ENCODE results near the gene ZNF57. TPM values are rescaled to one million over a fixed set of nuclear protein-coding genes. Genes with fewer than 3 reads are reported as not detected.

The ZNF57 gene
- total and polyA plus RNA-seq, 9 of the 15 experiments (the other 6 are each of a cell fraction or from before 2014, with no cell fraction given), result 3.9 to 13.5 (median 7.8) TPM

DNA sequence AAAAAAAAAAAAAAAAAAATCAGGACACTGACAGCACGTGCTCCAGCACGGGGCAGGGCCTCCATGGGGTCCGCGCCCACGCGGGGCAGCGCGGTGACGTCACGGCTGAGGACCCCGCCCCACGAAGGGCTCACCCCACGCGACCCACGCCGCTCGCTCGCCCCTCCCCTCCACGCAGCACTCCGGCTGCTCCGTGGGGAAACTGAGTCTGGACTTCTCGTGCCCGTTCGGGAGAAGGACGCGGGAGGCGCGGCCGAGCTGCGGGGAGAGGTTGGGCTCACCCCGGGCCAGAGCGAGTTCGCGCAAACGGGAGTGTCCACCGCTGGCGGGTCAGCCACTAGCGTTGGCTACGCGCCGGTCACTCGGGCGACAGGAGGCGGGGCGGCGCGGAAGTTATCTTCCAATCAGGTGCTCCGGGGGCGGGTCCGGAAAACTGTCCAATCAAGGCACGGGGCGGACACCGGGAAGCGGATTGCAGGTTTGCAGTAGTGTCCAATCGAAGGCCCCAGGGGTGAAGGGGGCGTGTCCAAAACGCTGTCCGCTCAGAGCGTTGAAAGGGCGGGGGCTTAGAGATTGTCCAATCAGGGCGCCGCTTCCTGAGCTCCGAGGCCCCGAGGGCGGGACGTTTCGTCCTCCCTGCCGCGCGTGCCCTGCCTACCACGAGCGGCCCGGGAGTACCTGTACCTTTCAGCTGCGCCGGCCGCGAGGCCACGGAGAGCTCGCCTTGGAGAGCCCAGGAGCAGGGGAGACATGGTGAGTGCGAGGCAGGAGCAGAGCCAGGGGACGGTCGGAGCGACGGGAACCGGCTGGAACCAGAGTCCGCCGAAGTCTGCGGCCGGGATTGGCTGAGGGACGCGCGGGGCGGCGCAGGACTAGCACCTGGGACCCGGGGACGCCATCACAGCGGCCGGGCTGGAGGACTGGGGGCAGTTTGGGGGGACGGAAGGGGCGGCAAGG lies at the start of gene ZNF57 (continued):
- TF ChIP-seq ZNF561 (CRISPR knock-in tag; conservative IDR thresholded peaks at IDR 0.05) (no peak), RUNX1 (IDR thresholded peaks at IDR 0.05; ENCODE audit: low read depth) (no peak), SMAD3 (CRISPR knock-in tag; conservative IDR thresholded peaks at IDR 0.05) (no peak), ZNF3 (CRISPR knock-in tag; IDR thresholded peaks at IDR 0.05) (no peak), SNIP1 (IDR thresholded peaks at IDR 0.05; ENCODE audit: low read depth) (no peak), TAL1 (IDR thresholded peaks at IDR 0.05) (no peak), RNF2 (IDR thresholded peaks at IDR 0.05) (no peak), BDP1 (IDR thresholded peaks at IDR 0.05; ENCODE audit: insufficient read depth, insufficient read length) (no peak), HDAC1 (IDR thresholded peaks at IDR 0.05) (peak in 1 of 2 experiments; percentile 84; a peak in 2 of 4 replicates), NONO (IDR thresholded peaks at IDR 0.05; ENCODE audit: low read depth in 2 of 2, low read length in 1 of 2) (peak in 1 of 2 experiments; percentile 41; a peak in 1 of 4 replicates), RBM39 (optimal IDR thresholded peaks at IDR 0.05; ENCODE audit: low read depth, low read length) (no peak), ZNF764 (CRISPR knock-in tag; IDR thresholded peaks at IDR 0.05; ENCODE audit: low read depth) (no peak), MYC (IDR thresholded peaks at IDR 0.05; ENCODE audit: low read depth, low read length) (peak; percentile 85), MYC (CRISPR knock-in tag; IDR thresholded peaks at IDR 0.05; ENCODE audit: borderline replicate concordance, low read depth) (no peak), CBFB (CRISPR knock-in tag; IDR thresholded peaks at IDR 0.05) (no peak), RAD21 (CRISPR knock-in tag; conservative IDR thresholded peaks at IDR 0.05 in 1 of 2, IDR thresholded peaks at IDR 0.05 in 1 of 2) (no peak), CHCHD3 (CRISPR knock-in tag; IDR thresholded peaks at IDR 0.05) (no peak)
- TF ChIP-seq, protein P1, sequence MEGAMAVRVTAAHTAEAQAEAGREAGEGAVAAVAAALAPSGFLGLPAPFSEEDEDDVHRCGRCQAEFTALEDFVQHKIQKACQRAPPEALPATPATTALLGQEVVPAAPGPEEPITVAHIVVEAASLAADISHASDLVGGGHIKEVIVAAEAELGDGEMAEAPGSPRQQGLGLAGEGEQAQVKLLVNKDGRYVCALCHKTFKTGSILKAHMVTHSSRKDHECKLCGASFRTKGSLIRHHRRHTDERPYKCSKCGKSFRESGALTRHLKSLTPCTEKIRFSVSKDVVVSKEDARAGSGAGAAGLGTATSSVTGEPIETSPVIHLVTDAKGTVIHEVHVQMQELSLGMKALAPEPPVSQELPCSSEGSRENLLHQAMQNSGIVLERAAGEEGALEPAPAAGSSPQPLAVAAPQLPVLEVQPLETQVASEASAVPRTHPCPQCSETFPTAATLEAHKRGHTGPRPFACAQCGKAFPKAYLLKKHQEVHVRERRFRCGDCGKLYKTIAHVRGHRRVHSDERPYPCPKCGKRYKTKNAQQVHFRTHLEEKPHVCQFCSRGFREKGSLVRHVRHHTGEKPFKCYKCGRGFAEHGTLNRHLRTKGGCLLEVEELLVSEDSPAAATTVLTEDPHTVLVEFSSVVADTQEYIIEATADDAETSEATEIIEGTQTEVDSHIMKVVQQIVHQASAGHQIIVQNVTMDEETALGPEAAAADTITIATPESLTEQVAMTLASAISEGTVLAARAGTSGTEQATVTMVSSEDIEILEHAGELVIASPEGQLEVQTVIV (CRISPR knock-in tag; IDR thresholded peaks at IDR 0.05; ENCODE audit: borderline replicate concordance), result no peak
- TF ChIP-seq, protein P2, sequence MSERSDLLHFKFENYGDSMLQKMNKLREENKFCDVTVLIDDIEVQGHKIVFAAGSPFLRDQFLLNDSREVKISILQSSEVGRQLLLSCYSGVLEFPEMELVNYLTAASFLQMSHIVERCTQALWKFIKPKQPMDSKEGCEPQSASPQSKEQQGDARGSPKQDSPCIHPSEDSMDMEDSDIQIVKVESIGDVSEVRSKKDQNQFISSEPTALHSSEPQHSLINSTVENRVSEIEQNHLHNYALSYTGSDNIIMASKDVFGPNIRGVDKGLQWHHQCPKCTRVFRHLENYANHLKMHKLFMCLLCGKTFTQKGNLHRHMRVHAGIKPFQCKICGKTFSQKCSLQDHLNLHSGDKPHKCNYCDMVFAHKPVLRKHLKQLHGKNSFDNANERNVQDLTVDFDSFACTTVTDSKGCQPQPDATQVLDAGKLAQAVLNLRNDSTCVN (CRISPR knock-in tag; IDR thresholded peaks at IDR 0.05), result no peak
- TF ChIP-seq, protein P3, sequence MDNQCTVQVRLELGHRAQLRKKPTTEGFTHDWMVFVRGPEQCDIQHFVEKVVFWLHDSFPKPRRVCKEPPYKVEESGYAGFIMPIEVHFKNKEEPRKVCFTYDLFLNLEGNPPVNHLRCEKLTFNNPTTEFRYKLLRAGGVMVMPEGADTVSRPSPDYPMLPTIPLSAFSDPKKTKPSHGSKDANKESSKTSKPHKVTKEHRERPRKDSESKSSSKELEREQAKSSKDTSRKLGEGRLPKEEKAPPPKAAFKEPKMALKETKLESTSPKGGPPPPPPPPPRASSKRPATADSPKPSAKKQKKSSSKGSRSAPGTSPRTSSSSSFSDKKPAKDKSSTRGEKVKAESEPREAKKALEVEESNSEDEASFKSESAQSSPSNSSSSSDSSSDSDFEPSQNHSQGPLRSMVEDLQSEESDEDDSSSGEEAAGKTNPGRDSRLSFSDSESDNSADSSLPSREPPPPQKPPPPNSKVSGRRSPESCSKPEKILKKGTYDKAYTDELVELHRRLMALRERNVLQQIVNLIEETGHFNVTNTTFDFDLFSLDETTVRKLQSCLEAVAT (IDR thresholded peaks at IDR 0.05), result peak in 1 of 2 experiments; percentile 69; a peak in 1 of 4 replicates
- TF ChIP-seq, protein P4, sequence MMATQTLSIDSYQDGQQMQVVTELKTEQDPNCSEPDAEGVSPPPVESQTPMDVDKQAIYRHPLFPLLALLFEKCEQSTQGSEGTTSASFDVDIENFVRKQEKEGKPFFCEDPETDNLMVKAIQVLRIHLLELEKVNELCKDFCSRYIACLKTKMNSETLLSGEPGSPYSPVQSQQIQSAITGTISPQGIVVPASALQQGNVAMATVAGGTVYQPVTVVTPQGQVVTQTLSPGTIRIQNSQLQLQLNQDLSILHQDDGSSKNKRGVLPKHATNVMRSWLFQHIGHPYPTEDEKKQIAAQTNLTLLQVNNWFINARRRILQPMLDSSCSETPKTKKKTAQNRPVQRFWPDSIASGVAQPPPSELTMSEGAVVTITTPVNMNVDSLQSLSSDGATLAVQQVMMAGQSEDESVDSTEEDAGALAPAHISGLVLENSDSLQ (IDR thresholded peaks at IDR 0.05), result peak; percentile 88
- TF ChIP-seq, protein P5, sequence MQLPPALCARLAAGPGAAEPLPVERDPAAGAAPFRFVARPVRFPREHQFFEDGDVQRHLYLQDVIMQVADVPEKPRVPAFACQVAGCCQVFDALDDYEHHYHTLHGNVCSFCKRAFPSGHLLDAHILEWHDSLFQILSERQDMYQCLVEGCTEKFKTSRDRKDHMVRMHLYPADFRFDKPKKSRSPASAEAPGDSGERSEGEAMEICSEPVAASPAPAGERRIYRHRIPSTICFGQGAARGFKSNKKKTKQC (CRISPR knock-in tag; IDR thresholded peaks at IDR 0.05), result peak; percentile 95

All from K562 (cell line).